HG03565 (cell line): ENCODE data around the gene AGR2.
"Not testable (repeated sequence)": the region's sequence is repeated elsewhere in the genome, so short reads cannot be mapped to it uniquely, and the experiment has no call there.

Experiments used
- ATAC-seq: cut with Tn5 transposase; IDR thresholded peaks from one replicate; pipeline ENCODE4 v1.9.1; 2021; ENCODE audit warnings: mild to moderate bottlenecking, moderate library complexity; ENCODE audit not compliant: unreplicated experiment

The AGR2 gene

GRCh38 chr7:16804674-16805439 is at the start of gene AGR2:
Gene AGR2, minus strand, starts transcription at chr7:16804999. Its CDS starts 3,203 bp downstream, at chr7:16801796.
- no peak for ATAC-seq

- not testable (repeated sequence) for ATAC-seq
Observed at GRCh38 chr7:16853189-16853588, 48.4 kb upstream of the AGR2 start.

GRCh38 chr7:16851829-16852228 is 47.0 kb upstream of the AGR2 start:
- no peak for ATAC-seq

- ATAC-seq = no peak
Observed at GRCh38 chr7:16850614-16851466, 46.0 kb upstream of the AGR2 start.

- ATAC-seq = no peak
Observed at GRCh38 chr7:16849296-16850148, 44.7 kb upstream of the AGR2 start.

GRCh38 chr7:16847381-16847860 is 42.6 kb upstream of the AGR2 start:
- no peak for ATAC-seq

GRCh38 chr7:16846601-16847165 is 41.9 kb upstream of the AGR2 start:
- no peak for ATAC-seq

GRCh38 chr7:16845746-16846145 is 40.9 kb upstream of the AGR2 start:
- ATAC-seq = no peak

- no peak for ATAC-seq
Observed at GRCh38 chr7:16841681-16842080, 36.9 kb upstream of the AGR2 start.

- no peak for ATAC-seq
Observed at GRCh38 chr7:16840094-16840493, 35.3 kb upstream of the AGR2 start.

- ATAC-seq = no peak
Observed at GRCh38 chr7:16839646-16840045, 34.8 kb upstream of the AGR2 start.

GRCh38 chr7:16838891-16839290 is 34.1 kb upstream of the AGR2 start:
- ATAC-seq = no peak

- no peak for ATAC-seq
Observed at GRCh38 chr7:16838386-16838785, 33.6 kb upstream of the AGR2 start.

- ATAC-seq = no peak
Observed at GRCh38 chr7:16836481-16836880, 31.7 kb upstream of the AGR2 start.

- ATAC-seq = no peak
Observed at GRCh38 chr7:16833373-16833772, 28.6 kb upstream of the AGR2 start.

GRCh38 chr7:16826060-16826459 is 21.3 kb upstream of the AGR2 start:
- no peak for ATAC-seq

GRCh38 chr7:16822029-16822428 is 17.2 kb upstream of the AGR2 start:
- ATAC-seq = no peak

- no peak for ATAC-seq
Observed at GRCh38 chr7:16818732-16819131, 13.9 kb upstream of the AGR2 start.

- no peak for ATAC-seq
Observed at GRCh38 chr7:16817536-16817935, 12.7 kb upstream of the AGR2 start.

GRCh38 chr7:16816824-16817223 is 12.0 kb upstream of the AGR2 start:
- ATAC-seq = no peak

GRCh38 chr7:16815001-16815400 is 10.2 kb upstream of the AGR2 start:
- no peak for ATAC-seq
